ENCODE results near the gene FAM110A.
"Not testable (repeated sequence)": the region's sequence is repeated elsewhere in the genome, so short reads cannot be mapped to it uniquely, and the experiment has no call there.

FAM110A gene

DNA sequence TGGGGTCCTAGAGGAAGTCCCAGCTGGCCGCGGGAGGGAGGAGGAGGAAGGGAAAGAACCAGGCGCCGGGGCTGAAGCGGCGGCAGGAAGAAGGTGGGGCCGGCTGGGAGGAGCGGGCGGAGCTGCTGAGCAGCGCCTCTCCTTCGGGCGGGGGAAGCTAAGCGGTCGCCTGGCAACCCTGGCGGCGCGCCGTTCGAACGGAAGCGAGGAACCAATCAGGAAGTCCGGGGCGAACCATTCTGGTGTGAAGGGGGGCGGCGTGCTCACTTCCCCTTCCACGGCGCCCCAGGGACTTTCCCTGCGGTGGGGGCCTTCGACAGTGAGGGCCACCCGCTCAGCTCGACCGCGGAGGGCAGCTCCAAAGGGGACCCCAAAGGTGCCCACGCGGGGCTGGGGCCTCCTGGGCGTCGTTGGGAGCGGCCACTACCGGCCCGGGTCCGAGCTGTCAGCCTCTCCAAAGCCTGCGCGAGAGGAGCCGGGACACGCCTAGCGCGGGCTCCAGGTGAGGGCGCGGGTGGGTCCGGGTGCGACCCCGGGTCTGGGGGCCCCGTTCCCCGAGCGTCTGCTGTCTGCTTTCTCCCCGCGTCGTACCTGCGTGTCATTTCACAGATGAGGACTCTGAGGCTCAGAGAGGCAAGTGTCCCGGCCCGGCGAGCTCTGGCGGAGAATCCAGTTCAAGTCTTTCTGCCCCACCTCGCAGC lies at the start of gene FAM110A:
TSS of gene FAM110A (plus strand) at position 266 of the 701 bp plus-strand sequence. CDS start 11,090 bp downstream, outside the sequence.
- Mint-ChIP-seq H3K9me3 (no peaks in the 10 kb centered on the region), H3K27ac (peak within 1 kb of the TSS; percentile 81), H3K4me1 (ENCODE audit: low read depth) (peaks cover 50% of the 10 kb centered on the region), H3K27me3 (no peaks in the 10 kb centered on the region), H3K36me3 (ENCODE audit: low read depth) (peaks cover 4% of the 10 kb centered on the region), H3K4me3 (peak within 1 kb of the TSS; percentile 83)

DNA sequence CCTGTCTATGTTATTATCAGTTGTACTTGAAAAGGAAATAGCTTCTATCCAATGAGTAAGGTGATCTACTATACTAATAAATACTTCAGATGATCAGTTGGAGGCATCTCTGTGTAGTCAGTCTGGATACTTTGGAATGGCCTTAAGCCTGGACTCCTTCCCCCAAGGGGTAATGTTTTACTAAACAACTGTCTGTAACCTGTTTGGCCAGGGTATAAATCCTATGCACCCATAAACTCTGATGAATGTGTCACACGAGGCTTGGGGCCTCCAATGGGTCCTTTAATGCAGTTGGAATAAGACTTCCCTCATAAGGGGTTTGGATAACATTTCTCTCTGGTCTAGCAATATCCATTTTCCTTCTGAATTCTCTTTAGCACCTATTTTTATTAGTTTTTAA lies 45.7 kb upstream of the FAM110A start:
- peaks cover 21% of the 10 kb centered on the region for H3K9me3 Mint-ChIP-seq
- peaks cover 8% of the 10 kb centered on the region for H3K36me3 Mint-ChIP-seq (ENCODE audit: low read depth)
- no peak overlapping the region for H3K4me3 Mint-ChIP-seq
- peaks cover 34% of the 10 kb centered on the region for H3K27me3 Mint-ChIP-seq
- no peak overlapping the region for H3K27ac Mint-ChIP-seq
- H3K4me1 Mint-ChIP-seq (ENCODE audit: low read depth): no peaks in the 10 kb centered on the region

DNA sequence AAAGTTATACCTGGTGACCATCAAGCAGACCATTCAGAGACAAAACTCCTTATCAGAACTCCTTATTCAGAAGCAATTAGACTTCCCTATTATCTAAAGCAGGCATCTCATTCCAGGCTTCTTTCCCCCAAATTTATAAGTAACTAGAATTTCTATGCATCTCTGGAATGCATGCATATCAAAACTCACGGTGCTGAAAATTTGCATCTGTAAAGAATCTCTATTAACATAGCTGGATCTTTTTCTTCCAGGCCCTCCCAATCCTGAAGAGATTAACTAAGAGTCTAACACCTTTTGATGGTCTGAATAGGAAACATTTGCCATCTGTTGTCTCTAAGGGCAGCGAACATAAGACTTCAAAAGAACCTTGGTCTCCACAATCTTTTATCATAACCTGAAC lies 42.5 kb upstream of the FAM110A start:
- peaks cover 42% of the 10 kb centered on the region for H3K27me3 Mint-ChIP-seq

DNA sequence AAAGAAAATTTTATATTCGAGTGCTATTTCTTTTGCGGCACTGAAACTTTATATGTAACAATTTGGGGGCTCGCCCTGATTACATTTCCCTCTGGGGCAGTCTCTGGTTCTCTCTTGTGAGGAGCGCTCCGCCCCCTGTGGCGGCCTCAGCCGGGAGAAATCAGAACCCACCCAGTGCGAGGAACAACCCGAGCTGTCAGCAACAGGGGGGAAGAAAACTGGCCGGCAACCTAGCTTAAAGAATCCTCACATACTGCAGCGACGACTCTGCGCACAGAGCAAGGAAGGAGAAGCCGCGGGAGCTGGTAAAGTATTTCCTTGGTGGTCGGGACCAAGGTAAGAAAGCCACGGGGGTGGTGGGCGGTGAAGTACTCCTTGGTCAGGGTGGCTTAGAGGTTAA lies 41.3 kb upstream of the FAM110A start:
- H3K36me3 Mint-ChIP-seq (ENCODE audit: low read depth): peaks cover 4% of the 10 kb centered on the region
- H3K27ac Mint-ChIP-seq: no peak overlapping the region
- H3K27me3 Mint-ChIP-seq: peaks cover 38% of the 10 kb centered on the region
- H3K4me3 Mint-ChIP-seq: no peak overlapping the region
- peaks cover 4% of the 10 kb centered on the region for H3K9me3 Mint-ChIP-seq
- no peaks in the 10 kb centered on the region for H3K4me1 Mint-ChIP-seq (ENCODE audit: low read depth)

More for the DNA sequence above, 42.5 kb upstream of the FAM110A start:
- Mint-ChIP-seq H3K9me3 (peaks cover 4% of the 10 kb centered on the region), H3K27ac (no peak overlapping the region), H3K4me3 (no peak overlapping the region), H3K4me1 (ENCODE audit: low read depth) (no peaks in the 10 kb centered on the region), H3K36me3 (ENCODE audit: low read depth) (peaks cover 4% of the 10 kb centered on the region)

DNA sequence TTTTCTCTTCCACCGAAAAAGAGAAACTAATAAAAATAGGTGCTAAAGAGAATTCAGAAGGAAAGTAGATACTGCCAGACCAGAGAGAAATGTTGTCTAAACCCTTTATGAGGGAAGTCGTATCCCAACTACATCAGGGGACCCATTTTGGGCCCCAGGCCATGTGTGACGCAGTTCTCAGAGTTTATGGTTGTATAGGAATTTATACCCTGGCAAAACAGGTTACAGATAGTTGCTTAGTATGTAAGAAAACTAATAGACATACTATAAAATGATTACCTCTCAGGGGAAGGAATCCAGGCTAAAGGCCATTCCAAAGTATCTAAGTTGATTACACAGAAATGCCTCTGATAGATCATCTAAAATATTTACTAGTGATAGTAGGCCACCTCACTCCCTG lies 36.6 kb upstream of the FAM110A start:
- H3K36me3 Mint-ChIP-seq (ENCODE audit: low read depth): peaks cover 1% of the 10 kb centered on the region
- H3K27me3 Mint-ChIP-seq: peaks cover 40% of the 10 kb centered on the region
- peaks cover 1% of the 10 kb centered on the region for H3K9me3 Mint-ChIP-seq
- no peaks in the 10 kb centered on the region for H3K4me1 Mint-ChIP-seq (ENCODE audit: low read depth)
- H3K4me3 Mint-ChIP-seq: no peak overlapping the region
- no peak overlapping the region for H3K27ac Mint-ChIP-seq

DNA sequence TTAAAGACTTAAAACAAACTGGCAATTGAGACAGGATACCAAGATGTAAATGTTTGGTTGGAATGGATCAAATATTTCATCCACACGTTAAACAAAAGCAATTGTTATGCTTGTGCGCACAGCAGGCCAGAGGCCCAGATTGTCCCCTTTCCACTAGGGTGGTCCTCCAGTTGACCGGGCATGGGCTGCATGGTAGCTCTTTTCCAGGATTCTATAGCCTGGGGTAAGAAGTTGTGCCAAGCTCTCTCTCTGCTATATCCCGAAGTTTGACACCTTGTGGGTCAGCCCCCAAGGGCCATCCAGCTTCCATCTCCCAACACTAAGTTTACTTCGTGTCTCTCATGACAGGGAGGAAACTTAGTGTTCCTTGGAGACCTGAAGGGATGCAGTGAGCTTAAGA lies 34.8 kb upstream of the FAM110A start:
- H3K36me3 Mint-ChIP-seq (ENCODE audit: low read depth); H3K27ac Mint-ChIP-seq; H3K9me3 Mint-ChIP-seq; H3K4me1 Mint-ChIP-seq (ENCODE audit: low read depth); H3K4me3 Mint-ChIP-seq: not testable (repeated sequence)
- peaks cover 44% of the 10 kb centered on the region for H3K27me3 Mint-ChIP-seq

DNA sequence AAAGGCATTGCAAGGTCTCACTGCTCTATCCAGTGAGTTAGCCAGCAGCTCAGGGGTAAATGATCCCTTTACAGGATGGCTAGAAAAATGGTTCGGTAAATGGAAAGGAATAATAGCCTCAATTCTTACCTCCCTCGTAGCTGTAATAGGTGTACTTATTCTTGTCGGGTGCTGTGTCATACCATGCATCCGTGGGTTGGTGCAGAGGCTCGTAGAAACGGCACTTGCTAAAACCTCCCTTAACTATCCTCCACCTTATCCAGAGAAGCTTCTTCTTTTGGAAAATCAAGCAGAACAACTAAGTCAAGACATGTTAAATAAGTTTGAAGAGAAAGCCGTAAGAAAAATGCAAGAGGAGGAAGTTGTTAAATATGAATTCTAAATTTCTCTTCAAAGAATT lies 33.5 kb upstream of the FAM110A start:
- not testable (repeated sequence) for H3K9me3 Mint-ChIP-seq; H3K4me3 Mint-ChIP-seq; H3K27ac Mint-ChIP-seq; H3K4me1 Mint-ChIP-seq (ENCODE audit: low read depth); H3K36me3 Mint-ChIP-seq (ENCODE audit: low read depth)
- H3K27me3 Mint-ChIP-seq: peaks cover 34% of the 10 kb centered on the region

DNA sequence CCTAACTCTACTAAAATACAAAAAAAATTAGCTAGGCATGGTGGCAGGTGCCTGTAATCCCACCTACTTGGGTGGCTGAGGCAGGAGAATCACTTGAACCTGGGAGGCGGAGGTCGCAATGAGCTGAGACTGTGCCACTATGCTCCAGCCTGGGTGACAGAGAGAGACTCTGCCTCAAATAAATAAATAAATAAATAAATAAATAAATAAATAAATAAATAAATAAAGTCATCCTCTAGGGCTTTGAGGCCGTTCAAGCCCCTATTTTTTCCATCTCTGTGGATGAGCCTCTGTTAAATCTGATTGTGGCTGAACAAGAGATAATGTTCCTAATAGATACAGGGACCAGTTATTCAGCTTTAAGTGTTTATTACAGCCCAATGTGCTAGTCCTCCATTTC lies 31.8 kb upstream of the FAM110A start:
- peaks cover 33% of the 10 kb centered on the region for H3K27me3 Mint-ChIP-seq
- H3K27ac Mint-ChIP-seq: no peak overlapping the region
- no peaks in the 10 kb centered on the region for H3K4me1 Mint-ChIP-seq (ENCODE audit: low read depth)
- no peak overlapping the region for H3K4me3 Mint-ChIP-seq
- no peaks in the 10 kb centered on the region for H3K36me3 Mint-ChIP-seq (ENCODE audit: low read depth)
- peaks cover 12% of the 10 kb centered on the region for H3K9me3 Mint-ChIP-seq

DNA sequence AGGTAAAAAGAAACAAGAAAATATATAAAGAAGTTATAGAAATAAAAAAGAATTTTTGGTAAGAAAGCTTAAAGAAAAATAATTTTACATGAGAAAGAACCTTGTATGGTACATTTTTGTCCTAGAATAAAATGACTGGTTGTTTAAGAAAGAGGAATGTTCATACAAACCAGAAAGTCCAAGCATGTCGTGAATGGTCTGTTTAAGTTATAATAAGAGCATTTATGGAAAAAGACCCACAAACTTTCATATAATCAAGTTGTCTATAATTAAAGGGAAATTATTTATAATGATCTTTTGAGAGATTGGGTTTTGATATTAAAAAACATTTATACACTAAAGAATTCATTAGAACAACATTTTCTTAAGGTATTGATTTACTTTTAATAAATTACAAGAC lies 27.8 kb upstream of the FAM110A start:
- Mint-ChIP-seq H3K27me3 (peaks cover 18% of the 10 kb centered on the region), H3K36me3 (ENCODE audit: low read depth) (no peaks in the 10 kb centered on the region), H3K4me3 (no peak overlapping the region), H3K4me1 (ENCODE audit: low read depth) (no peaks in the 10 kb centered on the region), H3K27ac (no peak overlapping the region), H3K9me3 (peaks cover 13% of the 10 kb centered on the region)

DNA sequence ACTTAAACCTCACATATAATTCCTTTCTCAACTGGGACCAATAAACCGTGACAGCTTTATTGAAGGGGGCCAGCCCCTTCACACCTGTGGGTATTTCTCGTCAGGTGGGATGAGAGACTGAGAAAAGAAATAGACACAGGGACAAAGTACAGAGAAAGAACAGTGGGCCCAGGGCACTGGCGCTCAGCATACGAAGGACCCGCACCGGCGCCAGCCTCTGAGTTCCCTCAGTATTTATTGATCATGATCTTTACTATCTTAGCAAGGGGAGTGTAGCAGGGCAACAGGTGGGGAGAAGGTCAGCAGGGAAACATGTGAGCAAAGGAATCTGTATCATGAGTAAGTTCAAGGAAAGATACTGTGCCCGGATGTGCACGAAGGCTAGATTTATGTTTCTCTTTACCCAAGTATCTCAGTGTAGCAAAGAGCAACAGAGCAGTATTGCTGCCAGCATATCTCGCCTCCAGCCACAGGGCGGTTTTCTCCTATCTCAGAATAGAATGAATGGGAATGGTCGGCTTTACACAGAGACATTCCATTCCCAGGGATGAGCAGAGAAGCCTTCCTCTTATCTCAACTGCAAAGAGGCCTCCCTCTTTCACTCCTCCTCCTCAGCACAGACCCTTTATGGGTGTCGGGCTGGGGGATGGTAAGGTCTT lies 21.6 kb upstream of the FAM110A start:
- H3K27me3 Mint-ChIP-seq: peaks cover 33% of the 10 kb centered on the region
- not testable (repeated sequence) for H3K9me3 Mint-ChIP-seq; H3K4me1 Mint-ChIP-seq (ENCODE audit: low read depth); H3K4me3 Mint-ChIP-seq; H3K27ac Mint-ChIP-seq; H3K36me3 Mint-ChIP-seq (ENCODE audit: low read depth)

DNA sequence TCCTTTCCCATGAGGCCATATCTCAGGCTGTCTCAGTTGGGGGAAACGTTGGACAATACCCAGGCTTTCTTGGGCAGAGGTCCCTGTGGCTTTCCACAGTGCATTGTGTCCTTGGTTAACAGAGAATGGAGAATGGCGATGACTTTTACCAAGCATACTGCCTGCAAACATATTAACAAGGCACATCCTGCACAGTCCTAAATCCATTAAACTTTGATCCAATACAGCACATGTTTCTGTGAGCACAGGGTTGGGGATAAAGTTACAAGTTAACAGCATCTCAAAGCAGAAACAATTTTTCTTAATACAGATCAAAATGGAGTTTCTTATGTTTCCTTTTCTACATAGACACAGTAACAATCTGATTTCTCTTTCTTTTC lies 21.1 kb upstream of the FAM110A start:
- not testable (repeated sequence) for H3K9me3 Mint-ChIP-seq; H3K27ac Mint-ChIP-seq; H3K4me1 Mint-ChIP-seq (ENCODE audit: low read depth); H3K36me3 Mint-ChIP-seq (ENCODE audit: low read depth); H3K4me3 Mint-ChIP-seq
- peaks cover 33% of the 10 kb centered on the region for H3K27me3 Mint-ChIP-seq

DNA sequence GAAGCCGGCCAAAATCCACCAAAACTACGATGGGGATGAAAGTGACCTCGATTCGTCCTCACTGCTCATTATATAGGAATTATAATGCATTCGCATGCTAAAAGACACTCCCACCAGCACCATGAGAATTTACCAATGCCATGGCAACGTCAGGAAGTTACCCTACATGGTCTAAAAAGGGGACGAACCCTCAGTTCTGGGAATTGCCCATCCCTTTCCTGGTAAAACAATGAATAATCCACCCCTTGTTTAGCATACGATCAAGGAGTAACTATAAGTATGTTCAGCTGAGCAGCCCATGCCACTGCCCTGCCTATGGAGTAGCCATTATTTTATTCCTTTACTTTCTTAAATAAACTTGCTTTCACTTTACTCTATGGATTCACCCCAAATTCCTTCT lies 20.1 kb upstream of the FAM110A start:
- no peaks in the 10 kb centered on the region for H3K9me3 Mint-ChIP-seq
- H3K4me3 Mint-ChIP-seq: no peak overlapping the region
- no peaks in the 10 kb centered on the region for H3K4me1 Mint-ChIP-seq (ENCODE audit: low read depth)
- H3K27ac Mint-ChIP-seq: no peak overlapping the region
- H3K27me3 Mint-ChIP-seq: peaks cover 33% of the 10 kb centered on the region
- no peaks in the 10 kb centered on the region for H3K36me3 Mint-ChIP-seq (ENCODE audit: low read depth)

DNA sequence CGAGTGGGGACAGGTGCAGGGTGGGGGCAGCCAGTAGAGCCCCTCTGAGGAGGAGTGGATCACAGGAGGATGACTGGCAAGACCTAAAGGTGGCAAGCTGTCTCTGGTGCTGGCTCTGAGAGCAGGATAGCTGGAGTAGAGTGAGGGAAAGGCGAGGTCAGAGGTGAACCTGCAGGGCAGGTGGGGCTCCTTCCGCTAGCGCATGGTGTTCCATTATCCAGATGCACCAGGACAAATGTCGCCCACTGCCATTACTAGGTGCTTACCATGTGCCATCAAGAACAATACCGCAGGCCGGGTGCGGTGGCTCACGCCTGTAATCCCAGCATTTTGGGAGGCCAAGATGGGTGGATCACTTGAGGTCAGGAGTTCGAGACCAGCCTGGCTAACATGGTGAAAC lies 18.3 kb upstream of the FAM110A start:
- Mint-ChIP-seq H3K9me3 (no peaks in the 10 kb centered on the region), H3K4me1 (ENCODE audit: low read depth) (no peaks in the 10 kb centered on the region)

DNA sequence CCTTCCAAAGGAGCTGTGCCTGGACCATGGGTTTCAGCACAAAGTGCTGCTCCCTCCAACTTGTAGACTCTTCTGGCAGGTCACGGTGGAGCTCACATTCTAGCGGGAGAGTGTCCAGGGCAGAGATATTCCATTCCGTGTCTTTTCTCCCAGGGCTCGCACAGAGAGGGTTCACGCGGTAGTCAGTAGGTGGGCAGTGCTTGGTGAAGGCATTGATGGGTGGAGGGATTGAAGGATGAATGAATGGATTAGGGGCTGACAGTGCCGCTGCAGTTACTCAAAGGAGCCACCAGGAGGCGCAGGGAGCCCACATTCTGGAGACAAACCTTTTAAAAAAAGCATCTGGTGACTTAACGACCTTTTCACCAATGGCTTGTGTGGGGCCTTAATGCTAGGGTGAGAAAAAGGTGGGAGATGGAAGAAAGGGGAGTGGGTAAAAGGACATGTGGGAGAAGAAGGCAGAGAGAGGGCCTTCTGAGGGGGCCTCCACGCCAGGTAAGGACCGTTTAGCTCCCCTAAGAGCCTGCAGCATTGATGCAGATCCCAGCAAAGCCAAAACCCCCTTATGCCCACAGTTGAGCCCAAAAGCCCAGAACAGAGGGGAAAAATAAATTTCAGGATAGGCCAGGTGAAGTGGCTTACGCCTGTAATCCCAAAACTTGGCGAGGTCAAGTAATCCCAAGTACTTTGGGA lies 17.5 kb upstream of the FAM110A start:
- Mint-ChIP-seq H3K27me3 (peaks cover 25% of the 10 kb centered on the region), H3K4me1 (ENCODE audit: low read depth) (no peaks in the 10 kb centered on the region), H3K27ac (no peak overlapping the region), H3K4me3 (no peak overlapping the region), H3K9me3 (no peaks in the 10 kb centered on the region), H3K36me3 (ENCODE audit: low read depth) (no peaks in the 10 kb centered on the region)

More for the DNA sequence above, 18.3 kb upstream of the FAM110A start:
- H3K4me3 Mint-ChIP-seq: no peak overlapping the region
- H3K27me3 Mint-ChIP-seq: peaks cover 29% of the 10 kb centered on the region
- H3K27ac Mint-ChIP-seq: no peak overlapping the region
- H3K36me3 Mint-ChIP-seq (ENCODE audit: low read depth): no peaks in the 10 kb centered on the region

DNA sequence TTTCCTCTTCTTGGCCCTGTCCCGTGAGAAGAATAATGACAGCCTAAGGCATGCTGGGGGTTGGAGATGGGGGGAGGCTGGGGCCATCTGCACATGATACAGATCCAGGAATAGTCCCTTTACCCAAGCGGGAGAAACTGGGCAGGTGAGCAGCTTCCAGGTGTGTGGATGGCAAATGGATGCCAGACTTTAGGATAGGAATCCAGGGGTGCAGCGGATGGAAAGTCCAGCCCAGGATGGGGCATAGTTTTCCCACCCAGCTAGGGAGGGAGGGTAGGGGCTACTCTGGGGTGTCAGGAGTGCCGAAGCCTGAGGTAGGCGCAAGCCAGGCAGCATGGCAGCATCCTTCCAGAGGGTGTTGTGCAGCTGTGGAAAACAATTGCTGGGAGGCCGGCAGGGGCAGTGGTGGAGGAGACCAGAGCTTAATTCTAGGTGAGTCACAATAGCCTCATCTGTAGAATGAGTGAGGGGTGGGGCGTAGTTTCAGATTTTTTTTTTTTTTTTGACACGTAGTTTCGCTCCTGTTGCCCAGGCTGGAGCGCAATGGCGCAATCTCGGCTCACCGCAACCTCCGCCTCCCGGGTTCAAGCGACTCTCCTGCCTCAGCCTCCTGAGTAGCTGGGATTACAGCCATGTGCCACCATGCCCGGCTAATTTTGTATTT lies 15.4 kb upstream of the FAM110A start:
- Mint-ChIP-seq H3K27ac (no peak overlapping the region), H3K9me3 (no peaks in the 10 kb centered on the region), H3K27me3 (peaks cover 10% of the 10 kb centered on the region), H3K4me1 (ENCODE audit: low read depth) (no peaks in the 10 kb centered on the region), H3K4me3 (no peak overlapping the region), H3K36me3 (ENCODE audit: low read depth) (no peaks in the 10 kb centered on the region)
